ENCODE measurements around the gene CFAP70.

Gene CFAP70

GRCh38 chr10:73210395-73211105 lies 148.1 kb downstream of the CFAP70 start:
- no peak for DNase-seq

DNA sequence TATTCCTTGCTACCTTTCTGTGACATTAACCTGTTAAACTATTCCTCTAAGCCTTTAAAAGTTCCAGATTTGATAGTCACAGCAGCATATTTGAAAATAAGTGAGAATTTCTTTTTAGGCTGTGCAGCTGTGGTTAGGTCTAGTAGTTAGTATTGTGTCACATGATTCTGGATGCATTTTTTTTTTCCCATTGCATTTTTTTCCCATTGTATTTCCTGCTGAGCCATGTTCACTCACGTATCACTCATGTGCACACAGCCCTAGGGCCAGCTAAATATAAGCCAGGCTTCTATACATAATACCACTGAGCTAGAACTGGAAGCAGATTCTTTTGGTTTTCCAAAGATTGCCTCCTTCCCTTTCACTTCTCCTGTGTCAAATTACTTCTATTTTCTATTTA lies 149.0 kb downstream of the CFAP70 start:
- DNase-seq = no peak

GRCh38 chr10:73207883-73208282 lies 150.8 kb downstream of the CFAP70 start:
- DNase-seq = no peak

- no peak for DNase-seq
These were observed 152.3 kb downstream of the CFAP70 start for GRCh38 chr10:73206385-73206784.

DNA sequence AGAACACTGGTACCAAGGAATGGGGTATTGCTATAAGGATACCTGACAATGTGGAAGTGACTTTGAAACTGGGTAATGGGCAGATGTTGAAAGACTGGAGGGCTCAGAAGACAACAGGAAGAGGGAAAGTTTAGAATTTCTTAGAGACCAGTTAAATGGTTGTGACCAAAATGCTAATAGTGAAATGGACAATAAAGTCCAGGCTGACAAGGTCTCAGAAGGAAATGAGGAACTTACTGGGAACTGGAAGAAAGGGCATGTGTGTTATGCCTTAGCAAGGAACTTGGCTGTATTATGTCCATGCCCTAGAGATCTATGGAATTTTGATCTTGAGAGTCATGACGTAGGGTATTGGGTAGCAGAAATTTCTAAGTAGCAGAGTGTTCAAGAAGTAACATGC lies 152.8 kb downstream of the CFAP70 start:
- no peak for DNase-seq

DNA sequence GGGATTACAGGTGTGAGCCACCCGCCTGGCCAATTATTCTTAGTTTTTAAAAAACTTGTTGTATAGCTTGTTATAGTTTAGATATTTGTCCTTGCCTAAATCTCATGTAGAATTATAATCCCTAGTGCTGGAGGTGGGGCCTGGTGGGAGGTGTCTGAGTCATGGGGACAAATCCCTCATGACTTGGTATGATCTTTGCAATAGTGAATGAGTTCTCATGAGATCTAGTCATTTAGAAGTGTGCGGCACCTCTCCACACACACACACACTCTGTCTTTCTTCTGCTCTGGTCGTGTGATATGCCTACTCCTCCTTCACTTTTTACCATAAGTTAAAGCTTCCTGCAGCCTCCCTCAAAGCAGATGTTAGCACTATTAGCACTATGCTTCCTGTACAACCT lies 153.6 kb downstream of the CFAP70 start:
- DNase-seq = no peak

All from CD4-positive, alpha-beta T cell treated with Interleukin-15 for 1 hour (primary cell).